Smooth muscle cell of the brain vasculature (primary cell): ENCODE results near the gene IFNE.
A peak's percentile ranks its signal among the peaks of the same experiment; 100 is the strongest.

ENCODE experiments used
- DNase-seq: peaks from one replicate; pipeline ENCODE4 v3.0.0-alpha.2; 2012; ENCODE audit warnings: low read depth, low spot score

The IFNE gene

GRCh38 chr9:21482213-21482612 lies at the start of gene IFNE:
TSS of gene IFNE (minus strand) at chr9:21482313. CDS start at chr9:21481694, 619 bp downstream.
- DNase-seq = no peak

- no peak for DNase-seq
Observed at GRCh38 chr9:21528123-21528808, 46.2 kb upstream of the IFNE start.

GRCh38 chr9:21527579-21527978 lies 45.5 kb upstream of the IFNE start:
- no peak for DNase-seq

GRCh38 chr9:21525174-21525573 lies 43.1 kb upstream of the IFNE start:
- no peak for DNase-seq

- DNase-seq = no peak
Observed at GRCh38 chr9:21524099-21524830, 42.2 kb upstream of the IFNE start.

- DNase-seq = no peak
Observed at GRCh38 chr9:21523021-21524014, 41.2 kb upstream of the IFNE start.

GRCh38 chr9:21522348-21522747 lies 40.2 kb upstream of the IFNE start:
- no peak for DNase-seq

- no peak for DNase-seq
Observed at GRCh38 chr9:21521448-21521847, 39.3 kb upstream of the IFNE start.

- DNase-seq = no peak
Observed at GRCh38 chr9:21520501-21521228, 38.6 kb upstream of the IFNE start.

GRCh38 chr9:21519855-21520434 lies 37.8 kb upstream of the IFNE start:
- DNase-seq = no peak

- DNase-seq = no peak
Observed at GRCh38 chr9:21516796-21517195, 34.7 kb upstream of the IFNE start.

GRCh38 chr9:21513431-21513830 lies 31.3 kb upstream of the IFNE start:
- no peak for DNase-seq

- DNase-seq = no peak
Observed at GRCh38 chr9:21510806-21511205, 28.7 kb upstream of the IFNE start.

- DNase-seq = no peak
Observed at GRCh38 chr9:21507483-21507790, 25.3 kb upstream of the IFNE start.

GRCh38 chr9:21506626-21507482 lies 24.7 kb upstream of the IFNE start:
- DNase-seq = peak; percentile 10

- no peak for DNase-seq
Observed at GRCh38 chr9:21505425-21506179, 23.5 kb upstream of the IFNE start.

GRCh38 chr9:21504894-21505293 lies 22.8 kb upstream of the IFNE start:
- DNase-seq = no peak

- no peak for DNase-seq
Observed at GRCh38 chr9:21504113-21504512, 22.0 kb upstream of the IFNE start.

- no peak for DNase-seq
Observed at GRCh38 chr9:21502586-21502985, 20.5 kb upstream of the IFNE start.

GRCh38 chr9:21499912-21500311 lies 17.8 kb upstream of the IFNE start:
- DNase-seq = no peak
